NCI-H2107 treated with DMSO at 0.1 percent for 48 hours (cell line): ENCODE measurements around the gene MAGI1.

Source experiments
- DNase-seq: peaks from one replicate; lab custom pipeline; 2025; ENCODE audit not compliant: unreplicated experiment; lab: John Stamatoyannopoulos, UW

Gene MAGI1

DNA sequence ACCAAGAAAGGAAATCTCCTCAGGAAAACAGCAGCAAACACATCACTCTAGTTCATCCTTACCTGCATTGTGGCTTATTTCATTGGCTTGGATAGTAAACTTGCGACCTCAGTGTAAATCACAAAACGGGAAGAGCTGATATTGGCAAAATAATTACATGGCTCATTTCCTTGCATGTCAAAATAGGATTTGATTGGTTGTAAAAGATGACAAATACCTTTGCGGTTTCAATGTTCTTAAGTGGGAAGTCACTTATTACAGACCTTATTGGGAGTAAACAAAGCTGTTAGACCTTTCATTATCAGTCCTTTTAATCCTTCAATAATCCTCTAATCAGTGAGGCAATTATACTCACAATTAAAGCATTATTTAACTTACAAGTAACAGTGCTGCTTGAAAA is 590.6 kb downstream of the MAGI1 start:
- no peak for DNase-seq

DNA sequence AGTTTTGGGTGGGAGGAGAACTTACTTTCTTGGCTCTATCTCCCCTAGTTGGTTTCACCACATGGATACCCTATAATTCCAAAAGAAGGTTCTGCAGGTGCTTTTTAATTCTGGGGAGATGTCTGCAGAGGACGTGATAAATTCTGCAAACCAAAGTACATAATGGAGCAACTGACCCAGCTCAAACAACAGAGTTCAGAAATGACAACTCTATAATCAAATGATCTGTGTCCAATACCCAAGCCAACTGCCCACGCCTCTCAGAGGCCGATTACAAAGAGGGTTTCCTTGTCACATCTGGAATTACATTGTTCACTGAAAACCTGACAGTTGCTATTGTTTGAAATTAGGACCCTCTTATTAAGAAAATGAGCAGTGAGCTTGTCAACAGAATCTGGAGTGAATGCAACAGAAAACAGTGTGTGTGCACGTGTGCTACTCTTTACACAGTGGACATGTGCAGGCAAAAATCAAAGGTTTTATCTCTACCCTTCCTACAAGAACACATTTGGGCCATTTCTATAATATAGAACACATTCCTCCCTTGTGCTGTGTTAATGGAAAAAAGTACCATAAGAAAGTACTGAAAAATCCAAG is 593.0 kb downstream of the MAGI1 start:
- no peak for DNase-seq

DNA sequence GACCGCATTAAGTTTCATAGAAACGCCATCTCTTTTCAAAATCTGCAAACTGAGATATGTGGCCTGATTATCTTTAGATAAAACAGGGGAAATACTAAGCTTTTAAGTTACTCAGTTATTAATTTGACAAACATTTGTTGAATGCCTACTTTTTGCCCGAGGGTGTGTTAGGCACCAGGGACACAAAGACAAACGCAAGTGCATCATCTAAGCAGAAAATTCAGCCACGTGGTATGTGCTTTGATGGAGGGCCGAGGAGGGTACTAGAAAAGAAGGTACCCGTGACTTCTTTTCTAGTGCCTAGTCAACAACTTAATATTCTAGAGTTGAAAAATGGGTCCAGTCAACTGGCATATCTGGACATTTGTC is 594.3 kb downstream of the MAGI1 start:
- no peak for DNase-seq

DNA sequence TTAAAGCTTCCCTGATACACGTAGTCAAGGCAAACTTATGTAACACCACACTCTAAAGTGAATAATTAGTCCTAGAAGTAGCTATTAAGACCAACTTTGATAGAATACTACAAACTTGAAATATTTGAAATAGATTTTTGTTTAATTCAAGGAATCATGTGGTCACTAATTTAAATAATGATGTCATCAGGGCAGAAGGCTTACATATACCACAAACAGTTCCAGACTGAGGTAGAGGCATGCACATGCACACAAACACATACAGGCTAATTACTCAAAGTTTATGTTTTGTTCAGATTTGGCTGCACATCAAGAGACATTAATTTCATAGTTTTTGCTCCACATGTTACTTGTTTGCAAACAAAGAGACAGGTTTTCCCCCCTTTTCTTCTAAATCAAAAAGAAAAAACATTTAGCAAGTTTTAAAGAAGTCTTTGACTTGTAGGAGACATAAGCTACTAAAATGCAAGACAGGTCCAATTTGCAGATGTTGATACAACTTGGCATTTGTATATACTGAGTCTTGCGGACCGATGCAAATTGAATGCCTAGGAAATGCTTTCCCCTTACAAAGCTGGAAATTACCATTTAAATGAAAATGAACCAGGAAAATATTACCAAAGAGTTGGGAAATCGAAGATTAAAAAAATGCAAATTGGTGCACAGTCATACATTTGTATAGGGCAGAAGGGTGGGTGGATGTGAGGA is 594.8 kb downstream of the MAGI1 start:
- DNase-seq = no peak

DNA sequence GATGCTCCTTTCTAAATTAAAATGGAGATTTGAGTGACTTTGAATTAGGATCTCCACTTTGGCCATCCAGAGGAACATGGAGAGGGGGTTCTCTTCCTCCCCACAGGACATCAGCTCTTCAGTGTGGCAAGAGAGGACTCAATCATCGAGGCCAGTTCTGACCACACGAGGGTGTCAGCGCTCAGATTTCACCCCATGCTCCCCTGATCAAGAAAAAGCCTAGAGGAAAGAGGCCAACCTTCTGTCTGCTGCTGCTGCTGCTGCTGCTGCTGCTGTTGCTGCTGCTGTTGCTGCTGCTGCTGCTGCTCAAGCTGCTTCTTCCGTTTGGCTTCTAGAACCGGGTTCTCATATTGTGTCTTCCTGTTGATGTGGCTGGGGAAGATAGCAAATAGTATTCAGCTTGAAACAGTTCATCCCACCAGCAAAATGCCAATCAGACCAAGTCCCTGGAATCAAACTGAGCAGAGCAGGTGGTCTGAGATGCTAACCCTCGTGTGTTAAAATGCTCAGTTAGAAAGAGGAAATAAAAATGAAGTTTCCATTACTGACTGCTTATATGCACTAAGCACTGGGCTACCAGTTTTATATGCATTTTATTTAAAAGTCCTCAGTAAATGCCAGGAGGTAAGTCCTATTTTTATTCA is 599.0 kb downstream of the MAGI1 start:
- DNase-seq = no peak

DNA sequence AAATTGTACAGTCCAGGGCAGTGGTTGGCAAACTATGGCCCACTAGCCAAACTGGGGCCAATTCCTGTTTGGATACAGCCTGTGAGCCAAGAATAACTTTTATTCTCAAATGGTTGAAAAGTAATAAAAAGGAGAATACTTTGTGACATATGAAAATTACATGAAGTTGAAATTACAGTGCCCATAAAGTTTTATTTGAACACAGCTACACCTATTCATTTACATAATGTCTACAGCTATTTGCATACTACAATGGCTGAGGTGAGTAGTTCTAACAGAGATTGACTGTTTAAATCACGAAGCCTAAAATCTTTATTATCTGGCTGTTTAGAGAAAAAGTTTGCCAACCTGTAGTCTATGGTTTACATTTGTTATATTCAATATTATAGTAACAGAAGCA is 600.1 kb downstream of the MAGI1 start:
- no peak for DNase-seq

DNA sequence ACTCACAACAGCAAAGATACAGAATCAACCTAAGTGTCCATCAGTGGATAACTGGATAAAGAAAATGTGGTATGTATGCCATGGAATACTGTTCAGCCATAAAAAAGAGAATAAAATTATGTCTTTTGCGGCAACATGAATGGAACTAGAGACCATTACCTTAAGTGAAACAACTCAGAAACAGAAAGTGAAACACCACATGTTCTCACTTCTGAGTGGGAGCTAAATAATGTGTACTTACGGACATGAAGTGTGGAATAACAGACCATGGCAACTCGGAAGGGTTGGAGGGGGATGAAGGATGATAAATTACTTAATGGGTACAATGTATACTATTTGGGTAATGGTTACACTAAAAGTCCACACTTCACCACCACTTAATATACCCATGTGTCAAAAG is 600.6 kb downstream of the MAGI1 start:
- DNase-seq = no peak

DNA sequence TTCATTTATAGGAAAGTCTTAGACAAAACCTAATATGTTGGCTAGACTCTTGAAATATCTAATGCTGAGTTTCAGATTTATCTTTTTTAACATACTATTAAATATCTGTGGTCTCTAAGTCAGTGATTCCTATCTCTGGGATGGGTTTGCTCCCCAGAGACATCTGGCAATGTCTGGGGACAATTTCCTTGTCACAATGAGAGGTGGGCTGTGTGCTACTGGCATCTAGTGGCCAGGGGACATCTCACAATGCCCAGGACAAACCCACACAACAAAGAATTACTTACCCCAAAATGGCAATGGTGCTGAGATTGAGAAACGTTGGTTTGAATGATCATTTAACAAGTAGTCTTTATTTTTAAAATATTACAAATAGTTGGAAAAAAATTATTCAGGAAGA is 602.1 kb downstream of the MAGI1 start:
- DNase-seq = no peak

DNA sequence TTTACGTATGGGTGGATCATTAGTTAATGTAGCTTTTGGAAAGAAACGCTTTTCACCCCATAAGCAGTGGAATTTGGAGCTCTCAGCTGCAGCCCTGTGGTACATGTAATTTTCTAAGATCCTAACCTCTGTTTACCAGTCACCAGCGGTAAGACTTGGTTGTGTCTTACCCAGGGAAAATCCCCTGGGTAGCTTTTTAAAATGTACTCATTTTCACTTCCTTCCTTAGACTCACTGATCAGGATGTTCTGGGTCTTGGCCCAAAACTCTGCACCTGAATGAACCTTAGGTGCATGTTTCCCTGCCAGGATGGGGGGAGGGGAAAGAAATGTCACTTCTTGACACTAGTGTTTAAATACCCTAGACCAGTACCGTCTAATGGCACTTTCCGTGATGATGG is 605.2 kb downstream of the MAGI1 start:
- no peak for DNase-seq

DNA sequence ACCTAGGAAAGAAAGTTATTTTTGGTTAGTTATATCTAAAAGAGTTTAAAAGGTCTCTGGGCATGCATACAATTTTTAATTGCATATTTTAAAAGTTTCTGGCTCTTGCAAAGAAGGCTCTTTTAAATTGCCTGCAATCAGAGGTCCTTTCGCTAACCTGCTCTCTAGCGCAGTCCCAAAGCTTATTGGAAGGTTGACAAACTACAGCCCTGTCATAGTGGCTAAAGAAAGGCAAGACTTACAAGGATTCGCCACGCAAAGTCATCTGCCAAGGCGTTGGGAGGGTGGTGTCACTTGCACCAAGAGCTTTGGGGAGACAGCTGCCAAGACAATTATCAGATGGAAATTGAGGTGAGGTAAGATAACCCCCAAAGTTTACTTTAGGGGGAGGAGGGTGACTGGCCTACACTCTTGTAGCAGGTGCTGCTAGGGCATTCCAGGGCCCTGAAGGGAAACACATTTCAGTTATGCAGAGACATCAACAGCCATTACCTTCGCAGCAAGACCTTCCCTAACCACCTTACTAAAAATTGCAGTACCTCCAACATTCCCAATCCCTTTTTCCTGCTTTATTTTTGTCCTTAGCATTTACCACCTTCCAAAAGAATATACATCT is 606.2 kb downstream of the MAGI1 start:
- DNase-seq = no peak

DNA sequence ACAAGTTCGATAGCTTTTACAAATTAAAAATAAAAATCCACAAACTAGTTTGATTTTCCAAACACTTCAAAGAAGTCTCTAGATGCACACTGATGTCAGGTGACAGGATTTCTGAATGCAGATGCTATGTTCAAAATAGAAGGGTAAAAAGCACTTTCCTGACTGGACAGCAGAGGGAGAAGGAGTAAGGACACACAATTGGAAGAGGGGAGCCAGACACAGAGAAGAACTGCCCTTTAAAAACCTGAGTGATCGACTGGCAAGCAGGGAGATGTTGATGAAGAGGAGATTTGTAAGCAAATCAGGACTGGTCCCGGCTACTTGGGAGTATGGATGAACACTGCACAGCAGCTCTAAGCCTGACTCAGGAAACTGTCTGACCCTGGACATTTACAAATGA is 612.8 kb downstream of the MAGI1 start:
- DNase-seq = no peak

DNA sequence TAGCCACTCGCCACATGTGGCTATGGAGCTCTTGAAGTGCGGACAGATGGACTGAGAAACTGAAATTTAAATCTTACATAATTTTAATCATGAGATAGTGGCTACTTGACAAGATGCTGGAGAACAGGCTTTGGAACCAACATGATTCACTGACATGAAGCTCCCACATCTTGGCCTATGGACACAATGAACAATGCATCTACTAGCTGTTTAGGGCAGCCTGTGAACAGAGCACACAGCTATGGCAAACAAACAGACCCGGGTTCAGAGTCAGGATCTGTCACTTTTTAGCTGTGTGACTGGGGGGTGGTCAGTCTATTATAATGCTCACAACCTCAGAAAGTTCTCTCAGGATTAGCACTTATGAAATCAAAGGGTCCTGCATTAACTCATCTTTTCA is 616.6 kb downstream of the MAGI1 start:
- DNase-seq = no peak

DNA sequence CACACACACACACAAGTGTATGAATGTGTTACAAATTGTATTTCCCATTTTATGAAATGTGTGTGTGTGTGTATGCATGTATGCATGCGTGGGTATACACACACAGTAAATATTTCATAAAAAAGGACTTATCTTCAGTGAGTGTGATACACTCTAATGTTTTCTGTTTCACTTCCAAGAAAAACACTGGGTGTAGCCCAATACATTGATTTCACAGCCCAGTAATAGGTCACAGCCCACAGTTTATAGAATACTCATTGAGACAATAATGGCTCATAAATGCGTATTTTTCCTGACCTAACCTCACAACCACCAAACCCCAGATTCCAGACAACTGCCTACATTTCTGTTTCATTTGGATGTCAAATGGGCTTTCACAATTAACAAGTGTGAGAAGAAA is 619.5 kb downstream of the MAGI1 start:
- no peak for DNase-seq

DNA sequence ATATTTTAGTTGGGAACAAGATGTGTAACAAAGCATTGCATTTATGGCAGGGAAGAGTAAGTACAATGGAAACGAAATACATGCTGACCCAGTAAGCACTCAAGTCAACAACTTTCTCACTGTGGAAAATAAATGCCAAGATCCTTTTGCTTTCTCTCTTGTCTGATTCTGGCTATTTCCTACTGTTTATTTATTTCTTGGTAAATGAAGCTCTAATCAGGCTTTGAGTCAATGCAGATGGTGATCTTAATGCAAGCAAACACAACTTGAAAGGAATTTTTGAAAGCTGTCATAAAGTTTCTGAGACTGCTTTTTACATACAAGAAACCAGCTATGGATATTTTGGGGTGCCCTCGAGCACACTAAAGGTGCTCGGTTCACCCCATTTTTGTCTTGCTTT is 624.8 kb downstream of the MAGI1 start:
- DNase-seq = no peak

DNA sequence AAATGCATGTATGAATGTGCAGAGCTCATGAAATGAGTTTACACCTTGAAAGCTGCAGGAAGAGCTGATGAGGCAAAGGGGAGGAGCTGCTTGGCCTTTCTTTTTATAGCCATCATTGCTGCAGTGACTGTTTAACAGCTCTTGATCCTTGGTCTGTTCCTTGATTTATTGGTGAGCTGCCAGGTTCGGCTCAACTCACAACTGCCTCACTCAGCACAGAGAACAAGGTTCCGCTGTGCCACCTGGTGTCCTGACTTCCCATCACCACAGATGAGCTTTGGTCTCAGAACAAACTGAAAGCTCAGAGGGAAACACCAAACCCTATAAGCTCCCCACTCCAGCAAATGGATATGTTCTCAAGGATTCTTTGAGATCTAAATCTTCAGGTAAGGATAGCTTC is 626.1 kb downstream of the MAGI1 start:
- no peak for DNase-seq

DNA sequence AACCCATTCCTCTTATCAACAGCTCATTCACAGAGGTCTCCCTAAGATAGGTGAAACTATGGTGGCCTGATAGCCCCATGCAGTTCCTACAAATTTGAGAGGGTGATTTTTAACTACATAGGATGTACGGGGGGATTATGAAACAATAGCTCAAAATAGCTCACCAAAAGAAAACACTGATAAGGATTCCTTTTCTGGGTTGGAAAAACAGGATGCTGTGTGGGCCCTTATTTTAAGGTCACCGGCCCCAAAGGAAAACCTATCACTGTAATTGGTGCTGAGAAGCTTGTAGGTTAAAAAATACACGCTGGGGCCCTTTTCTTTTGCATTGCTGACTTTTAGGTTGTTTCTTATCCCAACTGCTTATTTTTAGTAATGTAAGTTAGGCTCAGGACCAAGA is 627.4 kb downstream of the MAGI1 start:
- no peak for DNase-seq

DNA sequence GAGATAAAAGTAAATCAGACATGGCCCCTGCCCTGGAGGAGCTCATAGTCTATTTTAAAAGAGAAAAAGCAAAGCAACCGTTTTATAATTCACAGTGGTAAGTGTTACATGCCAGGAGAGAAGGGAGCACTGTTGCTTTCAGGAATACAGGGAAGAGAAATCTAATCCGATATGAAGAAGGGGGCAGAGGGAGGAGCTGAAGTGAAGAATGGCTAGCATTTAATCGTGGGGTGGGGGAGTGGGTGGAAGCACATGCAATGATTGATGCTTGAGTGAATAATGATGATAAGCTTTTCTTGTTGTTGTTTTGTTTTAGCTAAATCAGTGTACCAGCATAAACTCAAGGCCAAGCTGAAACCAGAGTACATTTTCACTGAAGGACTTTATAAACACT is 629.5 kb downstream of the MAGI1 start:
- DNase-seq = no peak

DNA sequence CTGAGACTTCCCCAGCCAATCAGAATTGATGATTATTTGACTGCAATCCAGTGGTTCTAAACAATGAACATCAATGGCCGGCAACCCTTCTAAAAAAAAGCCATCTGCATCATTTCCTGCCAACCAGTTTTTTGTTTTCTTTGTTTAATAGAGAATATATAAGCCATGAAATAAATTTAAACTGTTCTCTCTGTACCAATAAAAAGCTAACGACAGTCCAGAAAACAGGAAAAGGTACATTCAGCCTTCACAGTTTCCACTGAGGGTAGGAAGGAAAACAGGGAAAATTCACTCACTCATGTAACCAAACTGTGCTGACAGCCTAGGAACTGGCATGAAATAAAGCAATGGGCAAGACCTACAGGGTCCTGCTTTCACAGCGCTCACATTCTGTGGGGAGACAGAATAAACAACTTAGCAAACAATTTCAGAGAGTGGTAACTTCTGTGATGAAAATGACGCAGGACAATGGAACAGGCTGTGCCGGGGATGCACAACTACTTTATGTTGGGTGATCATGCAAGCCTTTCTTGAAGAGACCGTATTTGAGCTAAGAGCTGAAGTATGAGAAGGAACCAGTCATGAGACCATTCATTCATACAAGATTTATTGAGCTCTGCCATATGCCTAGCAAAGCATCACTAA is 630.1 kb downstream of the MAGI1 start:
- DNase-seq = no peak

DNA sequence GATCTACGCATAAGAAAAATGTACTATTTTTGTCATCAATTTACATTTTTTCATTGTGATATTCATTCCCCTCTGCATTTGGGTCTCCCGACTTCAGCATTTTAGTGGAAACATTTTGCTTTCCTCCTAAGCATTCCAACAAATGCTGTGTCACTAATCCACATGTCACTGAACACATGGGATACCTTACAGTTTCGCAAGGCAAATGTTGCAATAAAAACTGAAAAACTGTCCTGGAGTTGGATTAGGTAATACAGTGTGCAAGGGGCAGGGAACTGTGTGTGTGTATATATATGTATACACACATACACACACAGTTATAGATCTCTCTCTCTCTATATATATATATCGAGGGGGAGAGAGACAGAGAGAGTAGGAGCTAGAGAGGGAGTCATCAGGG is 632.2 kb downstream of the MAGI1 start:
- DNase-seq = no peak

DNA sequence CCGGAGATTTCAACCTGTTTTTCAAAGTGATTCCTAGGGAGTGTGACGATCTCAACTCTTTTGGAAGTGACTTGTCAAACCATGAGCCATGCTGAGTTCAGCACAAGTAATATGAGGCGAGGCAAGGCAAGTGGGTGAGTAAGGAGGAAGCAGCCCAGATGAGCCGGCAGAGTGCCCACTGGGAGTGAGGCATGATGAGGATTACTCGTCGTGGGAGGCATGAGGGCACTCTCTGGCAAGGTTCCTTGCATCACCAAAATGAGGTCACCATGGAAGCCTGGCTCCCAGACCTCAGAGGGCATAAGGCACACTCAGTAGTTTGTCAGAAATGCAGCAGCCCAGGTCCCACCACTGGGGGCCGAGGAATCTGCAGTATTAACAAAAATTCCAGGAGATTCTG is 636.1 kb downstream of the MAGI1 start:
- no peak for DNase-seq

DNA sequence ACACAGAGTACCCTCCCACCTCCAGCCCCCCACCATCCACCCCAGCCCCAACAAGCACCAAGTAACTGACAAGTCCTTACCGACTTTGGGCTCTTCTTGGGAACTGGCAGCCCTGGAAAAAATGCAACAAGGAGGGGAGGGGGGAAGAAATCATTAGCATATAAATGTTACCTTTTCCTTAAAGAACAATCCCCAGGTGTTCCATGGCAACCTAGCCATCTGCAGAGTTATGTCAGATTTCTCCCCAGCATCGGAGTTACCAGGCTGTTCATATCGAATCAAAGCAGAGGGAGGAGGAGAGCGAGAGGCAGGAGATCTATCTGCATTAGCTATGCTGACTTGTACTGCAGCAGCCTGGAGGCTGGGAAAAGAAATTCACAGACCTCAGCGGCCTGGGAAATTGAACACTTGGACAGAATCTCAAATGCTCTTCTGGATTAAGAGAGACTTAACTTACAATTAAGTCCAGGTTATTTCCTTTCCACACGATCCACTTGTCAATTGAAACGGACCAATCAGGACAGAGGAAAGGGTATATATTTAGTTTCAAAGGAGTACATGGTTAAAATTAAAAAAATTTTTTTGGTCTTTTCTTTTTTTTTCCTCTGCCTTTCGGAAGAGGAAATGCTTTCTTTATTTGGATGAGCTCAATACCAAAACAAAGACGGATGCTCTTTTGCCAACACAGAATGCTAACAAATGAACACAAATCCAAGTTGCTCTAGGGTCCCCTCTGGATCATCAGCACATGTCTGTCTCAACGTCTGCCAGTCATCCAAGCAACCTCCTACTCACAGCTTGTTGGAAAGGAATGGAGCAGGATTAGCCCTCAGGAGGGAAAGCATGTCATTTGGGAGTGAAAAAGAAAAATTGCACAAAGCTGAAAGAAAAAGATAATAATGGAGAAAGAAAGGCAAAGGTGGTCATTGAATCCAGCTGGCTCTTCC is 637.1 kb downstream of the MAGI1 start:
- no peak for DNase-seq
